ENCODE data around the gene SETBP1.

The SETBP1 gene

DNA sequence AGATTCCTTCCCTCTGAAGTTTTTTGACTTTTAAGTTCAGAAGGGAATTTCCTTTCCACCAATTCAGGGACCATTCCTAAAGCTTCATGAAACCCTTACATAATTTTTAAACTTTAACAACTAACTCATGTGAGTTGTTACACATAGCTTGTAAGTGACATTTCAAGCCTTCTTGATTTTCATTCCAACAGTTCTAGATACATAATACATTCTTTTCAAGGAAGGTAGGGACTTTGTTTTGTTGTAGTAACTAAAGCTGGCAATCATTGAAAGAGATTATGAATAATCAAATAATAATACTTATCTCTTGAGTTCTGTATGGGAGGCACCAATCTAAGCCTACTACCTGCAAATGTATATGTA, 45.4 kb downstream of the SETBP1 start:
- no peak for TF ChIP-seq GLIS3 (CRISPR knock-in tag; IDR thresholded peaks at IDR 0.05)
- TF ChIP-seq ZFP3 (CRISPR knock-in tag; IDR thresholded peaks at IDR 0.05), result no peak
- no peak for TF ChIP-seq OSR1 (CRISPR knock-in tag; IDR thresholded peaks at IDR 0.05)
- TF ChIP-seq, protein P1, sequence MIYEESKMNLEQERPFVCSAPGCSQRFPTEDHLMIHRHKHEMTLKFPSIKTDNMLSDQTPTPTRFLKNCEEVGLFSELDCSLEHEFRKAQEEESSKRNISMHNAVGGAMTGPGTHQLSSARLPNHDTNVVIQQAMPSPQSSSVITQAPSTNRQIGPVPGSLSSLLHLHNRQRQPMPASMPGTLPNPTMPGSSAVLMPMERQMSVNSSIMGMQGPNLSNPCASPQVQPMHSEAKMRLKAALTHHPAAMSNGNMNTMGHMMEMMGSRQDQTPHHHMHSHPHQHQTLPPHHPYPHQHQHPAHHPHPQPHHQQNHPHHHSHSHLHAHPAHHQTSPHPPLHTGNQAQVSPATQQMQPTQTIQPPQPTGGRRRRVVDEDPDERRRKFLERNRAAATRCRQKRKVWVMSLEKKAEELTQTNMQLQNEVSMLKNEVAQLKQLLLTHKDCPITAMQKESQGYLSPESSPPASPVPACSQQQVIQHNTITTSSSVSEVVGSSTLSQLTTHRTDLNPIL (CRISPR knock-in tag; IDR thresholded peaks at IDR 0.05; ENCODE audit: low read depth), result no peak
- no peak for TF ChIP-seq PPARA (CRISPR knock-in tag; IDR thresholded peaks at IDR 0.05; ENCODE audit: borderline replicate concordance)
- no peak for TF ChIP-seq ZNF565 (CRISPR knock-in tag; conservative IDR thresholded peaks at IDR 0.05; ENCODE audit: low read depth)
- no peak for TF ChIP-seq ZC3H10 (CRISPR knock-in tag; IDR thresholded peaks at IDR 0.05)
- TF ChIP-seq, protein P2, sequence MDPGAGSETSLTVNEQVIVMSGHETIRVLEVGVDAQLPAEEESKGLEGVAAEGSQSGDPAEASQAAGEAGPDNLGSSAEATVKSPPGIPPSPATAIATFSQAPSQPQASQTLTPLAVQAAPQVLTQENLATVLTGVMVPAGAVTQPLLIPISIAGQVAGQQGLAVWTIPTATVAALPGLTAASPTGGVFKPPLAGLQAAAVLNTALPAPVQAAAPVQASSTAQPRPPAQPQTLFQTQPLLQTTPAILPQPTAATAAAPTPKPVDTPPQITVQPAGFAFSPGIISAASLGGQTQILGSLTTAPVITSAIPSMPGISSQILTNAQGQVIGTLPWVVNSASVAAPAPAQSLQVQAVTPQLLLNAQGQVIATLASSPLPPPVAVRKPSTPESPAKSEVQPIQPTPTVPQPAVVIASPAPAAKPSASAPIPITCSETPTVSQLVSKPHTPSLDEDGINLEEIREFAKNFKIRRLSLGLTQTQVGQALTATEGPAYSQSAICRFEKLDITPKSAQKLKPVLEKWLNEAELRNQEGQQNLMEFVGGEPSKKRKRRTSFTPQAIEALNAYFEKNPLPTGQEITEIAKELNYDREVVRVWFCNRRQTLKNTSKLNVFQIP (CRISPR knock-in tag; IDR thresholded peaks at IDR 0.05; ENCODE audit: borderline replicate concordance, low read depth), result no peak
- TF ChIP-seq TOX (CRISPR knock-in tag; IDR thresholded peaks at IDR 0.05; ENCODE audit: borderline replicate concordance), result no peak
- TF ChIP-seq ZFP30 (CRISPR knock-in tag; IDR thresholded peaks at IDR 0.05), result no peak
- TF ChIP-seq, protein P3, sequence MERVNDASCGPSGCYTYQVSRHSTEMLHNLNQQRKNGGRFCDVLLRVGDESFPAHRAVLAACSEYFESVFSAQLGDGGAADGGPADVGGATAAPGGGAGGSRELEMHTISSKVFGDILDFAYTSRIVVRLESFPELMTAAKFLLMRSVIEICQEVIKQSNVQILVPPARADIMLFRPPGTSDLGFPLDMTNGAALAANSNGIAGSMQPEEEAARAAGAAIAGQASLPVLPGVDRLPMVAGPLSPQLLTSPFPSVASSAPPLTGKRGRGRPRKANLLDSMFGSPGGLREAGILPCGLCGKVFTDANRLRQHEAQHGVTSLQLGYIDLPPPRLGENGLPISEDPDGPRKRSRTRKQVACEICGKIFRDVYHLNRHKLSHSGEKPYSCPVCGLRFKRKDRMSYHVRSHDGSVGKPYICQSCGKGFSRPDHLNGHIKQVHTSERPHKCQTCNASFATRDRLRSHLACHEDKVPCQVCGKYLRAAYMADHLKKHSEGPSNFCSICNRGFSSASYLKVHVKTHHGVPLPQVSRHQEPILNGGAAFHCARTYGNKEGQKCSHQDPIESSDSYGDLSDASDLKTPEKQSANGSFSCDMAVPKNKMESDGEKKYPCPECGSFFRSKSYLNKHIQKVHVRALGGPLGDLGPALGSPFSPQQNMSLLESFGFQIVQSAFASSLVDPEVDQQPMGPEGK (CRISPR knock-in tag; IDR thresholded peaks at IDR 0.05; ENCODE audit: borderline replicate concordance), result no peak
- no peak for TF ChIP-seq CSDC2 (CRISPR knock-in tag; IDR thresholded peaks at IDR 0.05)
- TF ChIP-seq ZNF8 (CRISPR knock-in tag; IDR thresholded peaks at IDR 0.05), result no peak
- TF ChIP-seq ARNTL (CRISPR knock-in tag; IDR thresholded peaks at IDR 0.05; ENCODE audit: borderline replicate concordance, low read depth), result no peak
- no peak for TF ChIP-seq ZNF70 (CRISPR knock-in tag; IDR thresholded peaks at IDR 0.05)
- no peak for TF ChIP-seq BACH2 (CRISPR knock-in tag; IDR thresholded peaks at IDR 0.05; ENCODE audit: borderline replicate concordance)
- ATAC-seq, result no peak

DNA sequence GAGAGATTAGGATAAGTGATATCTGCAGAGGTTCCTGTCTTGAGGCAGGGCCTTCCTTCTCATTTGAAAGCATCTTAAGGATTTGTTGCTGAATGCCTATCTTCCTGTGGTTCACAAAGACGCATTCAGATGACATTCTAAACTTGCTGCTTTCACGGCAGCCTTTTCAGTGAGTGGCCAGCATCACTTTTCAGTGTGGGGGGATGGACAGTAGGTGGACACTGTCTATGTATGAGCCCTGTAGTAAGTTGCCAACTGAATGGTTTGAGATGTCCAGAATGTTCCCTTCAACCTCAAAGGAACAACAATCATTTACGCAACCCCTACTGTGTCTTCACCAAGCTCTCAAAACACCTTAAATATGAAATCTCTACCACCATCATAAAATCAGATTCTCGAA, 46.6 kb downstream of the SETBP1 start:
- no peak for ATAC-seq

More for the DNA sequence above, 46.6 kb downstream of the SETBP1 start:
- TF ChIP-seq BACH2 (CRISPR knock-in tag; IDR thresholded peaks at IDR 0.05; ENCODE audit: borderline replicate concordance) (no peak), ZC3H10 (CRISPR knock-in tag; IDR thresholded peaks at IDR 0.05) (no peak), GLIS3 (CRISPR knock-in tag; IDR thresholded peaks at IDR 0.05) (no peak), TCF4 (CRISPR knock-in tag; IDR thresholded peaks at IDR 0.05; ENCODE audit: borderline replicate concordance) (no peak), ZNF8 (CRISPR knock-in tag; IDR thresholded peaks at IDR 0.05) (no peak), ZNF565 (CRISPR knock-in tag; conservative IDR thresholded peaks at IDR 0.05; ENCODE audit: low read depth) (no peak), ISL1 (CRISPR knock-in tag; IDR thresholded peaks at IDR 0.05) (no peak), OSR1 (CRISPR knock-in tag; IDR thresholded peaks at IDR 0.05) (no peak), RARB (CRISPR knock-in tag; IDR thresholded peaks at IDR 0.05) (no peak)
- TF ChIP-seq, protein P2 (CRISPR knock-in tag; IDR thresholded peaks at IDR 0.05; ENCODE audit: borderline replicate concordance, low read depth), result no peak
- TF ChIP-seq, protein P4, sequence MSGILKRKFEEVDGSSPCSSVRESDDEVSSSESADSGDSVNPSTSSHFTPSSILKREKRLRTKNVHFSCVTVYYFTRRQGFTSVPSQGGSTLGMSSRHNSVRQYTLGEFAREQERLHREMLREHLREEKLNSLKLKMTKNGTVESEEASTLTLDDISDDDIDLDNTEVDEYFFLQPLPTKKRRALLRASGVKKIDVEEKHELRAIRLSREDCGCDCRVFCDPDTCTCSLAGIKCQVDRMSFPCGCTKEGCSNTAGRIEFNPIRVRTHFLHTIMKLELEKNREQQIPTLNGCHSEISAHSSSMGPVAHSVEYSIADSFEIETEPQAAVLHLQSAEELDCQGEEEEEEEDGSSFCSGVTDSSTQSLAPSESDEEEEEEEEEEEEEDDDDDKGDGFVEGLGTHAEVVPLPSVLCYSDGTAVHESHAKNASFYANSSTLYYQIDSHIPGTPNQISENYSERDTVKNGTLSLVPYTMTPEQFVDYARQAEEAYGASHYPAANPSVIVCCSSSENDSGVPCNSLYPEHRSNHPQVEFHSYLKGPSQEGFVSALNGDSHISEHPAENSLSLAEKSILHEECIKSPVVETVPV (CRISPR knock-in tag; IDR thresholded peaks at IDR 0.05), result no peak
- TF ChIP-seq, protein P1 (CRISPR knock-in tag; IDR thresholded peaks at IDR 0.05; ENCODE audit: low read depth), result no peak

Data from SK-N-SH treated with all-trans-retinoic acid at 6 μM for 48 hours (cell line).